IgD-negative memory B cell (primary cell): ENCODE measurements around the gene MYMK. TPM values are rescaled to one million over a fixed set of nuclear protein-coding genes. Genes with fewer than 3 reads are reported as not detected.
A peak's percentile ranks its signal among the peaks of the same experiment; 100 is the strongest.

Experiments used
- H3K27ac Mint-ChIP-seq, 3 donors: one replicate each; pipeline ENCODE4 v1.8.0; 2020 to 2022; ENCODE audit warnings: mild to moderate bottlenecking in 3 of 3, mixed read lengths in 3 of 3, moderate library complexity in 1 of 3
- H3K27me3 Mint-ChIP-seq: one replicate; pipeline ENCODE4 v1.8.0; 2021; ENCODE audit warnings: mixed read lengths
- H3K36me3 Mint-ChIP-seq: one replicate; pipeline ENCODE4 v1.8.0; 2020; ENCODE audit warnings: mild to moderate bottlenecking, mixed read lengths
- H3K4me1 Mint-ChIP-seq, 3 donors: one replicate each; pipeline ENCODE4 v1.8.0; 2020 to 2022; ENCODE audit warnings: mixed read lengths in 3 of 3, mild to moderate bottlenecking in 1 of 3
- H3K4me3 Mint-ChIP-seq, 4 donors: one replicate each; pipeline ENCODE4 v1.8.0; 2020 to 2022; ENCODE audit warnings: mild to moderate bottlenecking in 4 of 4, mixed read lengths in 4 of 4, moderate library complexity in 3 of 4
- H3K9me3 Mint-ChIP-seq, 3 donors: one replicate each; pipeline ENCODE4 v1.8.0; 2020 to 2021; ENCODE audit warnings: mixed read lengths in 3 of 3, mild to moderate bottlenecking in 1 of 3
- polyA plus RNA-seq: library from polyadenylated mRNA; unstranded; fragments of 300-500 nt; fragmentation: Illumina TruSeq; gene quantifications from one replicate; pipeline ENCODE4 v1.2.3, GENCODE V29; 2021

MYMK gene
- polyA plus RNA-seq, 1 donor from 2014 or later = not detected

- Mint-ChIP-seq H3K9me3 (peaks cover 0 to 12% (median 6%) of the 10 kb centered on the region in 3 donors), H3K27ac (no peak overlapping the region), H3K36me3 (no peaks in the 10 kb centered on the region), H3K27me3 (peaks cover 5% of the 10 kb centered on the region), H3K4me1 (no peaks in the 10 kb centered on the region), H3K4me3 (no peak overlapping the region)
These were observed 27.6 kb downstream of the MYMK start for GRCh38 chr9:133496861-133497842.

DNA sequence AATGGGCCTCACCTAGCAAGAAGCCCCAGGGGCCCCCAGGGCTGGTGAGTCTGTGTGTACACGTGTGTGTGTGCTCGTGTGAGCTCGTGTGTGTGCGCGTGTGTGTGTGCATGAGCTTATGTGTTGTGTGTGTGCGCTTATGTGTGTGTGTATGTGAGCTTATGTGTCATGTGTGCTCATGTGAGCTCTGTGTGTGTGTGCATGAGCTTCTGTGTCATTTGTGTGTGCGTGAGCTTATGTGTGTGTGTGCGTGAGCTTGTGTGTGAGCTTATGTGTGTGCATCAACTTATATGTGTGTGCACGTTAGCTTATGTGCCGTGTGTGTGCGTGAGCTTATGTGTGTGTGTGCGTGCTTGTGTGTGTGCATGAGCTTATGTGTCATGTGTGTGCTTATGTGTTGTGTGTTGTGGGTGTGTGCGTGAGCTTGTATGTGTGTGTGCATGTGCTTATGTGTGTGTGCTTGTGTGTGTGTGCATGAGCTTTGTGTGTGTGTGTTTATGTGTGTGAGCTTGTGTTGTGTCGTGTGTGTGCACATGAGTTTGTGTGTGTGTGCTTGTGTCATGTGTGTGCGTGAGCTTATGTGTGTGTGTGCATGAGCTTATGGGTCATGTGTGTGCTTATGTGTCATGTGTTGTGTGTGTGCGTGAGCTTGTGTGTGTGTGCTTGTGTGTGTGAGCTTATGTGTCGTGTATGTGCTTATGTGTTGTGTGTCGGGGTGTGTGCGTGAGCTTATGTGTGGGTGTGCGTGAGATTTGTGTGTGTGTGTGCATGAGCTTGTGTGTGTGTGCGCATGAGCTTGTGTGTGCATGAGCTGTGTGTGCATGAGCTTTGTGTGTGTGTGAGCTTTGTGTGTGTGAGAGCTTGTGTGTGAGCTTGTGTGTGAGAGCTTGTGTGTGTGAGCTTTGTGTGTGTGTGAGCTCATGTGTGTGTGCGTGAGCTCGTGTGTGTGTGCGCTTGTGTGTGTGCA, 29.1 kb downstream of the MYMK start:
- no peaks in the 10 kb centered on the region for H3K9me3 Mint-ChIP-seq
- H3K4me1 Mint-ChIP-seq = no peaks in the 10 kb centered on the region
- H3K27me3 Mint-ChIP-seq = peaks cover 5% of the 10 kb centered on the region
- no peak overlapping the region for H3K27ac Mint-ChIP-seq
- no peak overlapping the region for H3K4me3 Mint-ChIP-seq
- H3K36me3 Mint-ChIP-seq = no peaks in the 10 kb centered on the region

DNA sequence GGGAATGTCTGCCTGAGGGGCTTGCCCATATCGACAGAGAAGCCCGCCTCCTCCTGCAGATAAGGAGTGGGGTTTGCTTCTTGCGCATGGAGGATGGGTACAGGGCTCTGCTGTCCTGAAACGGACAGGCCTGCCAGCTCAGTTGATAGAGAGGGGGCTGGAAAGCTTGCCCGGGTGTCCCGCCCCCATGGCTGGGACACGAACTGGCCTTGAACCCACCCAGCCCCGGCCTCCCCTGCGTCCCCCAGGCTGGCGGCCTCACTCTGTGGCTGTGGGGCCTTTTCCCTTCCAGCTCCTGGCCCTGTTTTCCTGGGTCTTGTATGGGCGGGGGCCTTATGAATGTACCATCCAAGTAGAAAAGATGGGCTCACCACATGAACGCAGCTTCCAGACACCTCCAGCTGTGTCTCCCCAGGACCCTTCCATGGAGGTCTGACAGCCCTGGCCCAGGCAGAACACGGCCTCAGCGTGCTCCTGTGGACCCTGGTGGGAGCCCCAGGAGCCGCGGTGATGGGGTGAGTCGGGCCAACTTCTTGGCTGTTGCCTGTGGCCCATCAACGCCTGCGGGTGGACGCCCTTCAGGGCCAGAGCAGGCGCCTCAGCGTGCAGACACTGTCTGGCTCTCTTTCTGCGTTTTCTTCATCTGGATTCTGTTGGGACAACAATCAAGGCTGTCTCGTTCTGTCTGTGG, 30.0 kb downstream of the MYMK start:
- Mint-ChIP-seq H3K4me1 (no peaks in the 10 kb centered on the region), H3K9me3 (no peaks in the 10 kb centered on the region), H3K27me3 (peaks cover 7% of the 10 kb centered on the region), H3K4me3 (no peak overlapping the region), H3K27ac (no peak overlapping the region), H3K36me3 (no peaks in the 10 kb centered on the region)

DNA sequence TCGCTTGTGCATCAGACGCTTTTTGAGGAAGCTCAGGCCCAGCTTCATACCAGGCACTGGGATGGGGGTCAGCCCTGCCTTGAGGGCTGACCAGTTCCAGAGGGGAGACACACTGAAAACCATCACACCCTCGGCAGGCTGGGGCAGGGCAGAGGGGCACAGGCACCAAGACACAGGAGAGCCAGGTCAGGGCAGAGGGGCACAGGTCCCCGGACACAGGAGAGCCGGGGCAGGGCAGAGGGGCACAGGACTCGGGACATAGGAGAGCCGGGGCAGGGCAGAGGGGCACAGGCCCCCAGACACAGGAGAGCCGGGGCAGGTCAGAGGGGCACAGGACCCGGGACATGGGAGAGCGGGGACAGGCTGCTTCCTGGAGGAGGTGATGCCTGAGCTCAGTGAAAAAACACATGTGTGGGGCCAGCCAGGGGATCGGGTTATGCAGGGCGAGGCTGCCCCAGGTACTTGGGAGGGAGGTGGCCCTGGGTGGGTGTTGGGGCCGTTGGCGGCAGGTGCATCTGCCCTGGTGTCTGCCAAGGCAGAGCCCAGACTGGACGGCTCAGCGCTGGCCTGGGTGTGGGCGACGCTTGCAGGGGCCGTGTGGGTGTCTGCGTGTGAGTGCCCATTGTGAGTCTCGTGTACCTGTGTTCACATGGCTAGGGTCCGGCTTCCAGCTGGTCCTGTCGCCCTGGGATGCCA, 30.8 kb downstream of the MYMK start:
- H3K36me3 Mint-ChIP-seq = no peaks in the 10 kb centered on the region
- no peak overlapping the region for H3K27ac Mint-ChIP-seq
- H3K4me1 Mint-ChIP-seq = no peaks in the 10 kb centered on the region
- no peaks in the 10 kb centered on the region for H3K9me3 Mint-ChIP-seq
- H3K4me3 Mint-ChIP-seq = no peak overlapping the region
- peaks cover 7% of the 10 kb centered on the region for H3K27me3 Mint-ChIP-seq

GRCh38 chr9:133493428-133493827, 31.3 kb downstream of the MYMK start:
- Mint-ChIP-seq H3K9me3 (no peaks in the 10 kb centered on the region), H3K27me3 (peaks cover 7% of the 10 kb centered on the region), H3K27ac (no peak overlapping the region), H3K36me3 (no peaks in the 10 kb centered on the region), H3K4me1 (no peaks in the 10 kb centered on the region), H3K4me3 (no peak overlapping the region)

GRCh38 chr9:133492061-133493021, 32.4 kb downstream of the MYMK start:
- H3K27ac Mint-ChIP-seq = no peak overlapping the region
- no peaks in the 10 kb centered on the region for H3K36me3 Mint-ChIP-seq
- H3K27me3 Mint-ChIP-seq = peaks cover 5% of the 10 kb centered on the region
- H3K4me1 Mint-ChIP-seq = no peaks in the 10 kb centered on the region
- no peaks in the 10 kb centered on the region for H3K9me3 Mint-ChIP-seq
- H3K4me3 Mint-ChIP-seq = no peak overlapping the region

DNA sequence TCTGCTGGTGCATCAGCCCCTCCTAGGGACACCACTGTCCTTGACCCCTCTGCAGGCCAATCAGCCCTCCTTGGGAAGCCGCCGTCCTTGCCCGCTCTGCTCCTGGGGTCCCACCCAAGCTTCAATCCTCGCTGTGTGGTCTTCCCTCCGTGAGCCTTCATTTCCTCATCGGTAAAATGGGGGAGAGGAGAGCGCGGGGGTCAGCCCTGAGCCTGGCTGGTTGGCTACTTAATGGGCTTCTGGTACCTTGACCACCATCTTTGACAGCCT, 33.2 kb downstream of the MYMK start:
- Mint-ChIP-seq H3K27me3 (peaks cover 5% of the 10 kb centered on the region), H3K9me3 (no peaks in the 10 kb centered on the region), H3K4me1 (peaks cover 0 to under 1% (median 0%) of the 10 kb centered on the region in 3 donors), H3K36me3 (no peaks in the 10 kb centered on the region), H3K27ac (no peak overlapping the region), H3K4me3 (no peak overlapping the region)

DNA sequence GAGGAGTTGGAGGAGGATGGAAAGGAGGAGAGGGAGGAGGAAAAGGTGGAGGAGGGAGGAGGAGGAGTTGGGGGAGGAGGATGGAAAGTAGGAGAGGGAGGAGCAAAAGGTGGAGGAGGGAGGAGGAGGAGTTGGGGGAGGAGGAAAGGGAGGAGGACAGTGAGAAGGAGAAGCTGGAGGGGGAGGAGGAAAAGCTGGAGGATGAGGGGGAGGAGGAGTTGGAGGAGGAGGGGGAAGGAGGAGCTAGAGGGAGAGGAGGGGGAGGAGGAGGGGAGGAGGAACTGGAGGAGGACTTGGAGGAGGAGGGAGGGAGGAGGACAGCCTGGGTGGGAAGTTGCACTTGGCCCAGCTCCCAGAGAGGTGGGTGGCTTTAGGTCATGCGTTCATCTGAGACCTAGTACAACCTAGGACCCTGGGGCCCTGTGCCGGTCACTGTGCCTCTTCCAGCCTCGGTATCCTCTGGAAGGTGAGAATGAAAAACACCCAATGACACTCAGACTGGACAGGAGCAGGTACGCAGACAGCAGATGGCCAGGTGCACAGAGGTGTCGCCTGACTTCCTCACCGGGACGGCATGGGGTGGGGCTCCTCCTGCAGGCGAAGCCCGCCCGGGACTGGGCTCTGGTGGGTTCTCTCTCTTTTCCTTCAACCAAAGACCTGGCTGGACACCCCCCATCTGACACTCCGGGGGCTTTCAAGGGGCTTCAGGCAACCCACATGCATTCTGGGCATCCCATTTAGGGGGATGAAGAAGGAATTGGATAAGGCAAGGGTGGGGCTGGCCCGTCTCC, 33.7 kb downstream of the MYMK start:
- Mint-ChIP-seq H3K4me3 (no peak overlapping the region), H3K9me3 (no peaks in the 10 kb centered on the region), H3K27me3 (peaks cover 5% of the 10 kb centered on the region), H3K36me3 (no peaks in the 10 kb centered on the region), H3K27ac (no peak overlapping the region), H3K4me1 (peaks cover 4 to 6% (median 4%) of the 10 kb centered on the region in 3 donors)

DNA sequence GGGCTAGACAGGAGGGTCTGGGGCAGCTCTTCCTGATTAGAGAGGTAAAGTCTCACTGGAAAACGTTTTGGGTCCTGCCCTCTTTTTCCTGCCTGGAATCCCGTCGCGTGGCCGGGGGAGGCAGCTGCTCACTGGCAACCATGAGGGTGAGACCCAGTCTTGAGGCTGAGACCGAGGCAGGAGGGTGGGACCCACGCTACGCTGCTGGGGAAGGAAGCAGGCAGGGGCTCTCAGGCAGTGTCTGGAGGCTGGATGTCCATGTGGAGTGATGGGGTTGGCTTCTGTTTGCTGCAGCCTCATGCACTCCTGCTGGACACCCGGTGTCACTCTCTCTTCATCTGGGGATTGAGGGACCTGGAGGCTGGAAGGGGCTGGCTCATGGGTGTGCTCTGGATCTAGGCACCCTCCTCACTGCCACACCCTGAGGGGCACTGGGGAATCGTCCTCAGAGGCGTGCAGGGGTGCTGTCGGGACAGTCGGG, 34.5 kb downstream of the MYMK start:
- H3K36me3 Mint-ChIP-seq = no peaks in the 10 kb centered on the region
- H3K9me3 Mint-ChIP-seq = no peaks in the 10 kb centered on the region
- peaks cover 5% of the 10 kb centered on the region for H3K27me3 Mint-ChIP-seq
- H3K4me1 Mint-ChIP-seq = peaks cover 5 to 6% (median 5%) of the 10 kb centered on the region in 3 donors
- H3K4me3 Mint-ChIP-seq = no peak overlapping the region
- H3K27ac Mint-ChIP-seq = no peak overlapping the region

DNA sequence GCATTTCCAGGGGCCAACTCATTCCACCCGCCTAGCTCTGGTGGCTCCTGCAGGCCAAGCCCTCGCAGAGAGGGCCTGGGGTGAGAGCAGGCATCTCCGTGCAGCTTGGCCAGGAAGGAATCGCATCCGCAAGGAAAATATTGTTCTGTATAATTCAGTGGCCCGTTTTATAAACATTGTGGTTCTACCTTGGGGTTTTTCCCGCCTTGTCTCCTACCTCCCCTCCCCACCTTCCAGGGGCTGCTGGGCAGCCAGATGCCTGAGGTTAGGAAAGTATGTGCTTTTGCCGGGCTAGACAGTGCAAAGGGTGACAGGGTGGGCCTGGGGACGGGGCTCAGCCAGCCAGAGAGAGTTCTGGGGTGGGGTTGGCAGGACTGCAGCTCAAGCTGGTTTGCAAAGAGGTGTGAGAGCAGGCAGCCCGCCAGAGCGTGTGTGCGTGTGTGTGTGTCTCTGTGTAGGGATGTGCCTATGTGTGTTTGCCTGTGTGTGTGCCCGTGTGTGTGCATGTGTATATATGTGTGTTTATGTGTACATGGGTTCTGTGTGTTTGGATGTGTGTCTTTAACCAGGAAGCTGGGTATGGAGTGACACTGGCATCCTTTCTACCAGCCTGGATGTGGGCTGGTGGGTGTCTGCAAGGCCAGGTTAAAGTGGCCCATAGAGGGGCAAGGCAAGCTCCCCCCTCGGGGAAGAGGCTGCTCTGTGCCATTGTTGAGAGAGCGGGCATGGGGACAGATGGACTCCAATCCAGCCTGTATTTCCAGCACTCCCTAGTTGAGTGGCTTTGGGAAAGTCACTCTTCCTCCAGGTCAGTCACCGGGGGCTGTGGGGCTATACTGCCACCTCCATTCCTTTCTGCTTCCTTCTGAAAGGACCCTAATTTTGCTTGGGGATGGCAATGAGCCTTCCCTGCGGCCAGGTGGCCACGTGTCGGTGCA, 35.2 kb downstream of the MYMK start:
- no peak overlapping the region for H3K27ac Mint-ChIP-seq
- peaks cover 5 to 6% (median 5%) of the 10 kb centered on the region in 3 donors for H3K4me1 Mint-ChIP-seq
- peak overlapping the region in 1 of 4 donors; percentile 17 for H3K4me3 Mint-ChIP-seq

GRCh38 chr9:133488686-133489252, 36.0 kb downstream of the MYMK start:
- Mint-ChIP-seq H3K36me3 (no peaks in the 10 kb centered on the region), H3K27ac (no peak overlapping the region), H3K9me3 (no peaks in the 10 kb centered on the region), H3K27me3 (peaks cover 4% of the 10 kb centered on the region), H3K4me3 (no peak overlapping the region), H3K4me1 (peaks cover 5 to 6% (median 5%) of the 10 kb centered on the region in 3 donors)

More for the DNA sequence above, 35.2 kb downstream of the MYMK start:
- Mint-ChIP-seq H3K27me3 (peaks cover 5% of the 10 kb centered on the region), H3K36me3 (no peaks in the 10 kb centered on the region), H3K9me3 (no peaks in the 10 kb centered on the region)

- Mint-ChIP-seq H3K4me3 (no peak overlapping the region), H3K36me3 (no peaks in the 10 kb centered on the region), H3K27ac (no peak overlapping the region), H3K9me3 (no peaks in the 10 kb centered on the region), H3K27me3 (peaks cover 4% of the 10 kb centered on the region), H3K4me1 (peaks cover 5 to 12% (median 5%) of the 10 kb centered on the region in 3 donors)
These were observed 37.4 kb downstream of the MYMK start for GRCh38 chr9:133487331-133487725.
